ENCODE measurements around the gene PPP2R2B.

The PPP2R2B gene

GRCh38 chr5:146919304-146919703, 40.7 kb upstream of the PPP2R2B start:
- TF ChIP-seq TOX (CRISPR knock-in tag; IDR thresholded peaks at IDR 0.05; ENCODE audit: borderline replicate concordance) = no peak
- TF ChIP-seq POU6F1 (CRISPR knock-in tag; IDR thresholded peaks at IDR 0.05; ENCODE audit: borderline replicate concordance, low read depth) = no peak
- TF ChIP-seq OSR1 (CRISPR knock-in tag; IDR thresholded peaks at IDR 0.05) = no peak
- no peak for TF ChIP-seq PPARA (CRISPR knock-in tag; IDR thresholded peaks at IDR 0.05; ENCODE audit: borderline replicate concordance)
- TF ChIP-seq CSRNP3 (CRISPR knock-in tag; IDR thresholded peaks at IDR 0.05) = no peak
- TF ChIP-seq RARB (CRISPR knock-in tag; IDR thresholded peaks at IDR 0.05) = no peak
- TF ChIP-seq, protein P1, sequence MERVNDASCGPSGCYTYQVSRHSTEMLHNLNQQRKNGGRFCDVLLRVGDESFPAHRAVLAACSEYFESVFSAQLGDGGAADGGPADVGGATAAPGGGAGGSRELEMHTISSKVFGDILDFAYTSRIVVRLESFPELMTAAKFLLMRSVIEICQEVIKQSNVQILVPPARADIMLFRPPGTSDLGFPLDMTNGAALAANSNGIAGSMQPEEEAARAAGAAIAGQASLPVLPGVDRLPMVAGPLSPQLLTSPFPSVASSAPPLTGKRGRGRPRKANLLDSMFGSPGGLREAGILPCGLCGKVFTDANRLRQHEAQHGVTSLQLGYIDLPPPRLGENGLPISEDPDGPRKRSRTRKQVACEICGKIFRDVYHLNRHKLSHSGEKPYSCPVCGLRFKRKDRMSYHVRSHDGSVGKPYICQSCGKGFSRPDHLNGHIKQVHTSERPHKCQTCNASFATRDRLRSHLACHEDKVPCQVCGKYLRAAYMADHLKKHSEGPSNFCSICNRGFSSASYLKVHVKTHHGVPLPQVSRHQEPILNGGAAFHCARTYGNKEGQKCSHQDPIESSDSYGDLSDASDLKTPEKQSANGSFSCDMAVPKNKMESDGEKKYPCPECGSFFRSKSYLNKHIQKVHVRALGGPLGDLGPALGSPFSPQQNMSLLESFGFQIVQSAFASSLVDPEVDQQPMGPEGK (CRISPR knock-in tag; IDR thresholded peaks at IDR 0.05; ENCODE audit: borderline replicate concordance) = no peak
- no peak for TF ChIP-seq ISL1 (CRISPR knock-in tag; IDR thresholded peaks at IDR 0.05)
- no peak for TF ChIP-seq ESRRG (CRISPR knock-in tag; IDR thresholded peaks at IDR 0.05)
- no peak for TF ChIP-seq GLIS3 (CRISPR knock-in tag; IDR thresholded peaks at IDR 0.05)
- no peak for ATAC-seq

DNA sequence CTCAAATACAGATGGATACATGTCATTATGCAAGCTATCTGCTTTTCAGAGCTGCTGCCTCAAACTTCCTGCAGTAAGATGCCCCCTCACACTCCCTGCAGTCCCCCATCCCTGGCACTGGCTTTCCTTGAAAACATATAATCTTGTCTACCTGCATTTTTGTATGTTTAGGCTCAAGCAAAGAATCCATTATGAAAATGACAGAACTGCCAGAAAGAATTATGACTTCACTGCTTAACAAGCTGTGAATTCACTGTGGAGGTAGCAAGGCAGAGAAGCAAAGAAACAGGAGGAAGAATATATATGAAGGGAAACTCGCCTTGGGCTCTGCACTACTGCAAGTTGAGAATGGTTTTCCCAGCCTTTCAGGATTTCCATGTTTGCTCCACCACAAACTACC, 39.4 kb upstream of the PPP2R2B start:
- TF ChIP-seq BACH2 (CRISPR knock-in tag; IDR thresholded peaks at IDR 0.05; ENCODE audit: borderline replicate concordance) (no peak), ZC3H10 (CRISPR knock-in tag; IDR thresholded peaks at IDR 0.05) (no peak), ARNTL (CRISPR knock-in tag; IDR thresholded peaks at IDR 0.05; ENCODE audit: borderline replicate concordance, low read depth) (no peak), RARB (CRISPR knock-in tag; IDR thresholded peaks at IDR 0.05) (no peak), TSHZ2 (CRISPR knock-in tag; IDR thresholded peaks at IDR 0.05) (no peak), ZNF565 (CRISPR knock-in tag; conservative IDR thresholded peaks at IDR 0.05; ENCODE audit: low read depth) (no peak), POU6F1 (CRISPR knock-in tag; IDR thresholded peaks at IDR 0.05; ENCODE audit: borderline replicate concordance, low read depth) (no peak), CSRNP3 (CRISPR knock-in tag; IDR thresholded peaks at IDR 0.05) (no peak), ZFP30 (CRISPR knock-in tag; IDR thresholded peaks at IDR 0.05) (no peak)
- TF ChIP-seq, protein P2, sequence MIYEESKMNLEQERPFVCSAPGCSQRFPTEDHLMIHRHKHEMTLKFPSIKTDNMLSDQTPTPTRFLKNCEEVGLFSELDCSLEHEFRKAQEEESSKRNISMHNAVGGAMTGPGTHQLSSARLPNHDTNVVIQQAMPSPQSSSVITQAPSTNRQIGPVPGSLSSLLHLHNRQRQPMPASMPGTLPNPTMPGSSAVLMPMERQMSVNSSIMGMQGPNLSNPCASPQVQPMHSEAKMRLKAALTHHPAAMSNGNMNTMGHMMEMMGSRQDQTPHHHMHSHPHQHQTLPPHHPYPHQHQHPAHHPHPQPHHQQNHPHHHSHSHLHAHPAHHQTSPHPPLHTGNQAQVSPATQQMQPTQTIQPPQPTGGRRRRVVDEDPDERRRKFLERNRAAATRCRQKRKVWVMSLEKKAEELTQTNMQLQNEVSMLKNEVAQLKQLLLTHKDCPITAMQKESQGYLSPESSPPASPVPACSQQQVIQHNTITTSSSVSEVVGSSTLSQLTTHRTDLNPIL (CRISPR knock-in tag; IDR thresholded peaks at IDR 0.05; ENCODE audit: low read depth) = no peak
- TF ChIP-seq, protein P1 (CRISPR knock-in tag; IDR thresholded peaks at IDR 0.05; ENCODE audit: borderline replicate concordance) = no peak
- ATAC-seq = no peak

Measured in SK-N-SH treated with all-trans-retinoic acid at 6 μM for 48 hours (cell line).